Activated naive CD4-positive, alpha-beta T cell treated with anti-CD3 and anti-CD28 coated beads for 36 hours (primary cell): Measurements from ENCODE around the gene SVOPL. TPM values are rescaled to one million over a fixed set of nuclear protein-coding genes. Genes with fewer than 3 reads are reported as not detected.

ENCODE experiments used
- CTCF ChIA-PET: fragments of 350-600 bp; sonication (Branson Sonifier 250); formaldehyde crosslinking; loops from one replicate; lab custom pipeline; 2021; ENCODE audit warnings: antibody characterized with exemption; lab: Charles Lee
- DNase-seq: peaks from one replicate; pipeline ENCODE4 v3.0.0-alpha.2; 2020
- H3K27ac Mint-ChIP-seq: one replicate; pipeline ENCODE4 v1.8.0; 2021; ENCODE audit warnings: mild to moderate bottlenecking, mixed read lengths
- H3K27me3 Mint-ChIP-seq: one replicate; pipeline ENCODE4 v1.8.0; 2021; ENCODE audit warnings: low read depth, mixed read lengths
- H3K36me3 Mint-ChIP-seq: one replicate; pipeline ENCODE4 v1.8.0; 2021; ENCODE audit warnings: low read depth, mixed read lengths
- H3K4me1 Mint-ChIP-seq: one replicate; pipeline ENCODE4 v1.8.0; 2021; ENCODE audit warnings: low read depth, mixed read lengths
- H3K4me3 Mint-ChIP-seq: one replicate; pipeline ENCODE4 v1.8.0; 2021; ENCODE audit warnings: mild to moderate bottlenecking, moderate library complexity, mixed read lengths
- H3K9me3 Mint-ChIP-seq: one replicate; pipeline ENCODE4 v1.8.0; 2021; ENCODE audit warnings: mixed read lengths
- intact Hi-C: fragments of 100-400 bp; cut with micrococcal nuclease; formaldehyde crosslinking; loops from one replicate; pipeline ENCODE4 v1.15.1; 2023
- total RNA-seq, 2 experiments: library from RNA; stranded (reverse); gene quantifications; one replicate each; pipeline ENCODE4 v1.2.3, GENCODE V29; 2021

Gene SVOPL
- total RNA-seq, 2 experiments from 2014 or later = not detected

- CTCF ChIA-PET = interaction anchor here (0.6 kb wide), 1 partner anchor 504 kb away, joined by 3 read pairs; no protein-coding TSS in a partner anchor
- Mint-ChIP-seq H3K27me3 (peaks cover 29% of the 10 kb centered on the region), H3K36me3 (no peaks in the 10 kb centered on the region), H3K9me3 (no peaks in the 10 kb centered on the region), H3K4me1 (peaks cover 15% of the 10 kb centered on the region), H3K27ac (no peak overlapping the region), H3K4me3 (no peak overlapping the region)
- DNase-seq = peak; percentile 27
- intact Hi-C loops = no loop called here
These were observed 33.5 kb downstream of the SVOPL start for GRCh38 chr7:138667535-138668228.

- DNase-seq = no peak
- intact Hi-C loops = no loop called here
- CTCF ChIA-PET = interaction anchor here (0.5 kb wide), 1 partner anchor 164 kb away, joined by 3 read pairs; no protein-coding TSS in a partner anchor
- Mint-ChIP-seq H3K9me3 (no peaks in the 10 kb centered on the region), H3K36me3 (no peaks in the 10 kb centered on the region), H3K4me3 (no peak overlapping the region), H3K27me3 (peaks cover 29% of the 10 kb centered on the region), H3K4me1 (peaks cover 15% of the 10 kb centered on the region), H3K27ac (no peak overlapping the region)
These were observed 34.8 kb downstream of the SVOPL start for GRCh38 chr7:138666385-138666784.

GRCh38 chr7:138665669-138666140 is 35.5 kb downstream of the SVOPL start:
- Mint-ChIP-seq H3K27ac (no peak overlapping the region), H3K9me3 (no peaks in the 10 kb centered on the region), H3K4me1 (peaks cover 15% of the 10 kb centered on the region), H3K36me3 (no peaks in the 10 kb centered on the region), H3K4me3 (no peak overlapping the region), H3K27me3 (peaks cover 29% of the 10 kb centered on the region)
- CTCF ChIA-PET = no interaction called here
- no peak for DNase-seq
- intact Hi-C loops = no loop called here

DNA sequence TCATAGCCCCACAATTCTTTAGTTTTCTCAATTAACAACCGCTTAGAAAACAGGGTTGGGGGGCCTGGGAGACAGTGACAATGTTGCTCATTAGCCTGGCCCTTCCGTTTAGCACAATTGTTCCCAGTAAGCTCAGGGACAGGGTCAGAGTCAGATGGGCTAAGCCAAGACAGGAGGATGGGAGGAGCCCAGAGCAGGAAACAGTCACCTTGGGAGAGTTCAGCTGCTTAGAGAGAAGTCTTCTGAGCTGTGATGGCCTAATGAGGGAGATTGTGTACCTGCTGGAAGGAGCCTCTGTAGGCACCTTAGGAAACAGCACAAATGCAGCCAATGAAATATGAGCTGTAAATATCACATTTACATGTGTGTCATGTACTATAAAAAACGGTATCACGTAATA is 35.9 kb downstream of the SVOPL start:
- no peaks in the 10 kb centered on the region for H3K36me3 Mint-ChIP-seq
- peak overlapping the region; percentile 55 for H3K4me3 Mint-ChIP-seq
- peaks cover 15% of the 10 kb centered on the region for H3K4me1 Mint-ChIP-seq
- CTCF ChIA-PET = no interaction called here
- H3K27ac Mint-ChIP-seq = no peak overlapping the region
- no peak for DNase-seq
- peaks cover 29% of the 10 kb centered on the region for H3K27me3 Mint-ChIP-seq
- no peaks in the 10 kb centered on the region for H3K9me3 Mint-ChIP-seq
- intact Hi-C loops = no loop called here

DNA sequence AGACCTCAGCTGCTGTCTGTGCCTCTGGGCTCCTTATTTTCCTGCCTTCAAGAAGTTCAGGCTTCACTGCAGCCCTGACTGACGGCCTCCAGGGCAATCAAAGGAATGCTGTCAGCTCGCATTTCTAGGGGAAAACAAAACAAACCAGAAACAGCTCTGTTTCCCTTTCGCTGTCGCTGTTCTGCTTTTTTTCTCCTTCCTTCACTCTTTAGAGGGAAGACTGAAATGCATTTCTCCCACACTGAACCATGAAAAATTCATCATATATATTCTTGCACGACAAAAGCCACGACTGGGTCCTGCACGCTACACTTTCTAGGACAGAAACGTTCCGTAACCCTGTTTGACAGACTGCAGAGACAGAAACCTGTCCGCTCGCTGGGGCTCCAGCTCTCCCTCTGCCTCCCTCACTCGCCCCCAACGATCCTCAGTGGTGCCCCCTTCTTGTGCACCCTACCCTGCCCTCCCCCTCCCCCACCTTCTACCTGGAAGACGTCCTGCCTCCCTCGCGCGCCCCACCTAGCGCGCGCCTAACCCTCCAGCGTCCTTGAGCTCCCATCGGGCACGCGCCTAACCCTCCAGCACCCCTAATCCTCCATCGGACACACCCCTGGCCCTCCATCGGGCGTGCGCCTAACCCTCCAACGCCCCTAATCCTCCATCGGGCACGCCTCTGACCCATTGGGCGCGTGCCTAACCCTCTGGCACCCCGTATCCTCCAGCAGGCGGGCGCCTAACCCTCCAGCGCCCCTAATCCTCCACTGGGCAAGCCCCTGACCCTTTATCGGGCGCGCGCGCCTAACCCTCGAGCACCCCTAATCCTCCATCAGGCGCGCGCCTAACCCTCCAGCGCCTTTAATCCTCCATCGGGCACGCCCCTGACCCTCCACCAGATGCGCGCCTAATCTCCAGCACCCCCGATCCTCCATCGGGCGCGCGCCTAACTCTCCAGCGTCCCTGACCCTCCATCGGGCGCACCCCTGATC is 37.1 kb downstream of the SVOPL start:
- DNase-seq = peak; percentile 28

GRCh38 chr7:138662991-138663320 is 38.2 kb downstream of the SVOPL start:
- H3K27ac Mint-ChIP-seq = no peak overlapping the region
- peaks cover 29% of the 10 kb centered on the region for H3K27me3 Mint-ChIP-seq
- peaks cover 15% of the 10 kb centered on the region for H3K4me1 Mint-ChIP-seq
- intact Hi-C loops = loop anchor here (5.0 kb wide), 1 partner anchor 56 kb away; no protein-coding TSS in a partner anchor
- no peak for DNase-seq
- H3K4me3 Mint-ChIP-seq = no peak overlapping the region
- H3K36me3 Mint-ChIP-seq = no peaks in the 10 kb centered on the region
- H3K9me3 Mint-ChIP-seq = no peaks in the 10 kb centered on the region
- CTCF ChIA-PET = no interaction called here

More for the DNA sequence above, 37.1 kb downstream of the SVOPL start:
- H3K27ac Mint-ChIP-seq = no peak overlapping the region
- intact Hi-C loops = loop anchor here (5.0 kb wide), 1 partner anchor 57 kb away; no protein-coding TSS in a partner anchor
- H3K9me3 Mint-ChIP-seq = no peaks in the 10 kb centered on the region
- H3K27me3 Mint-ChIP-seq = peaks cover 29% of the 10 kb centered on the region
- CTCF ChIA-PET = no interaction called here
- H3K36me3 Mint-ChIP-seq = no peaks in the 10 kb centered on the region
- peaks cover 15% of the 10 kb centered on the region for H3K4me1 Mint-ChIP-seq
- H3K4me3 Mint-ChIP-seq = peak overlapping the region; percentile 76

- Mint-ChIP-seq H3K4me1 (peaks cover 12% of the 10 kb centered on the region), H3K4me3 (no peak overlapping the region), H3K9me3 (no peaks in the 10 kb centered on the region), H3K27me3 (peaks cover 28% of the 10 kb centered on the region), H3K36me3 (no peaks in the 10 kb centered on the region), H3K27ac (no peak overlapping the region)
- CTCF ChIA-PET = no interaction called here
- intact Hi-C loops = loop anchor here (5.0 kb wide), 1 partner anchor 55 kb away; no protein-coding TSS in a partner anchor
- DNase-seq = no peak
These were observed 38.8 kb downstream of the SVOPL start for GRCh38 chr7:138662076-138662990.

GRCh38 chr7:138661069-138661635 is 40.0 kb downstream of the SVOPL start:
- no peak for DNase-seq
- H3K27ac Mint-ChIP-seq = no peak overlapping the region
- no peak overlapping the region for H3K4me3 Mint-ChIP-seq
- no peaks in the 10 kb centered on the region for H3K9me3 Mint-ChIP-seq
- CTCF ChIA-PET = no interaction called here
- H3K4me1 Mint-ChIP-seq = peaks cover 10% of the 10 kb centered on the region
- intact Hi-C loops = loop anchor here (5.0 kb wide), 1 partner anchor 54 kb away; no protein-coding TSS in a partner anchor
- no peaks in the 10 kb centered on the region for H3K36me3 Mint-ChIP-seq
- H3K27me3 Mint-ChIP-seq = peaks cover 22% of the 10 kb centered on the region

DNA sequence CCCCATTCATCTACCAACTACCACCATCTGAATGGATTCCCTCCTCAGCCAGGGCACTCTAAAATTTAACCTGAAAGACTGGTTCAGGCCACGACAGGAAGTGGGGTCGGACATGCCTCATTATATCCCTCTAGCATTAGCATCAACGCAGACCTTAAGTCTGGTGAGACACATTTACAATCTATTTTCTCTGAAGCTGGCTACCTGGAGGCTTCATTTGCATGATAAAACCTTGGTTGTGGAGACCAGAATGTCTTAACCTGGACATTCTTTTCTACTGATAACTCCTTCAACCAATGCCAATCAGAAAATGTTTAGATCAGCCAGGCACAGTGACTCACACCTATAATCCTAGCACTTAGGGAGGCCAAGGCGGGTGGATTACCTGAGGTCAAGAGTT is 42.3 kb downstream of the SVOPL start:
- Mint-ChIP-seq H3K36me3 (no peaks in the 10 kb centered on the region), H3K4me3 (no peak overlapping the region), H3K27ac (no peak overlapping the region), H3K9me3 (no peaks in the 10 kb centered on the region), H3K4me1 (peaks cover under 1% of the 10 kb centered on the region), H3K27me3 (peaks cover 9% of the 10 kb centered on the region)
- intact Hi-C loops = no loop called here
- DNase-seq = no peak
- CTCF ChIA-PET = no interaction called here

DNA sequence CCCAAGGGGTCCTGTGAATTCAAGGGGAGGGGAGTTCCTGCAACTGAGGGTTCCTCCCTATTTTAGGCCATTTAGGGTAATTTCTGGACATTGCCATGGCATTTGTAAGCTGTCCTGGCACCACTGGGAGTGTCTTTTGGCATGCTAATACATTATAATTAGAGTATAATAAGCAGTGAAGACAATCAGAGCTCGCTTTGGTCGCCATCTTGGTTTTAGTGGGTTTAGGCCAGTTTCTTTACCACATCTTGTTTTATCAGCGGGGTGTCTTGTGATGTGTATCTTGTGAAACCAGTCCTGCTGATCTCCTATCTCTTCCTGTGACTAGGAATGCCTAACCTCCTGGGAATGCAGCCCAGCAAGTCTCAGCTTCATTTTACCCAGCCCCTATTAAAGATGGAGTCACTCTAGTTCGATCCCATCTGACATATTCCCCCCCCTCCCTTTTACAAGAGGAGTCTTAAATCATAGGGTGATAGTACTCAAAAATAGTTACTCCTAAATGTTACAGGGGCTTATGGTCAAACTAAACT is 43.2 kb downstream of the SVOPL start:
- Mint-ChIP-seq H3K4me1 (no peaks in the 10 kb centered on the region), H3K27ac (no peak overlapping the region), H3K36me3 (no peaks in the 10 kb centered on the region), H3K4me3 (no peak overlapping the region), H3K9me3 (no peaks in the 10 kb centered on the region), H3K27me3 (peaks cover 2% of the 10 kb centered on the region)
- intact Hi-C loops = no loop called here
- CTCF ChIA-PET = interaction anchor here (1.5 kb wide), 1 partner anchor 81 kb away, joined by 4 read pairs; no protein-coding TSS in a partner anchor
- no peak for DNase-seq

DNA sequence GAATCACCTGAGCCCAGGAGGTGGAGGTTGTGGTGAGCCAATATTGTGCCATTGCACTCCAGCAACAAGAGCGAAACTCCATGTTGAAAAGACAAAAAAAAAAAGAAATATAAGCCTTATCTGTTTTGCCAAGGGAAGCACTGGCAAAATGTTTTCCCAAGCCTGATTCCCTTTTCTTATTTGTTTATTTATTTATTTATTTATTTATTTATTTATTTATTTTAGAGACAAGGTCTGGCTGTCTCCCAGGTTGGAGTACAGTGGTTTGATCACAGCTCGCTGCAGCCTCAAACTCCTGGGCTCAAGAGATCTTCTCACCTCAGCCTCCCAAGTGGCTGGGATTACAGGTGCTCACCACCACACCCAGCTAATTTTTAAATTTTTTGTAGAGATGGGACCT is 44.2 kb downstream of the SVOPL start:
- CTCF ChIA-PET = interaction anchor here (1.5 kb wide), 1 partner anchor 82 kb away, joined by 4 read pairs; no protein-coding TSS in a partner anchor
- H3K27ac Mint-ChIP-seq = no peak overlapping the region
- intact Hi-C loops = no loop called here
- DNase-seq = no peak
- H3K36me3 Mint-ChIP-seq = no peaks in the 10 kb centered on the region
- no peak overlapping the region for H3K4me3 Mint-ChIP-seq
- no peaks in the 10 kb centered on the region for H3K27me3 Mint-ChIP-seq
- no peaks in the 10 kb centered on the region for H3K4me1 Mint-ChIP-seq
- H3K9me3 Mint-ChIP-seq = no peaks in the 10 kb centered on the region
